SK-N-SH treated with all-trans-retinoic acid at 6 μM for 48 hours (cell line): Measurements from ENCODE around the gene OSM.

Experiments used
- ATAC-seq: fragments of 200-7000 bp; cut with Tn5 transposase; 3 replicates; pipeline ENCODE4 v1.9.1; 2020; ENCODE audit warnings: mild to moderate bottlenecking, moderate library complexity
- ARNTL ChIP-seq: fragments of 450-650 bp; formaldehyde crosslinking; IDR thresholded peaks from 2 replicates; pipeline ENCODE4 v1.5.0; 2020; ENCODE audit warnings: low read depth, mild to moderate bottlenecking, moderate library complexity, borderline replicate concordance
- BACH2 ChIP-seq: fragments of 250-450 bp; sonication (Bioruptor Pico); IDR thresholded peaks from 2 replicates; pipeline ENCODE4 v1.9.0; 2021; ENCODE audit warnings: mild to moderate bottlenecking, borderline replicate concordance
- CREB5 ChIP-seq: fragments of 250-450 bp; sonication (Bioruptor Pico); IDR thresholded peaks from 2 replicates; pipeline ENCODE4 v1.5.1; 2020; ENCODE audit warnings: low read depth, mild to moderate bottlenecking, moderate library complexity
- ESRRG ChIP-seq: fragments of 250-450 bp; sonication (Bioruptor Pico); IDR thresholded peaks from 2 replicates; pipeline ENCODE4 v1.6.1; 2021; ENCODE audit warnings: mild to moderate bottlenecking
- GLIS3 ChIP-seq: fragments of 250-450 bp; sonication (Bioruptor Pico); IDR thresholded peaks from 2 replicates; pipeline ENCODE4 v1.5.0; 2020; ENCODE audit warnings: mild to moderate bottlenecking, moderate library complexity
- ISL1 ChIP-seq: fragments of 250-450 bp; sonication (Bioruptor Pico); IDR thresholded peaks from 2 replicates; pipeline ENCODE4 v2.1.2; 2022; ENCODE audit warnings: mild to moderate bottlenecking, moderate library complexity
- OSR1 ChIP-seq: fragments of 250-450 bp; sonication (Bioruptor Pico); IDR thresholded peaks from 2 replicates; pipeline ENCODE4 v1.8.0; 2022; ENCODE audit warnings: moderate library complexity, mild to moderate bottlenecking, inconsistent platforms
- PATZ1 ChIP-seq: fragments of 250-450 bp; sonication (Bioruptor Pico); IDR thresholded peaks from 2 replicates; pipeline ENCODE4 v1.8.0; 2020; ENCODE audit warnings: mild to moderate bottlenecking, moderate library complexity, borderline replicate concordance
- POU6F1 ChIP-seq: fragments of 250-450 bp; sonication (Bioruptor Pico); IDR thresholded peaks from 2 replicates; pipeline ENCODE4 v1.8.0; 2021; ENCODE audit warnings: low read depth, mild to moderate bottlenecking, moderate library complexity, borderline replicate concordance
- RARB ChIP-seq: fragments of 250-450 bp; sonication (Bioruptor Pico); IDR thresholded peaks from 2 replicates; pipeline ENCODE4 v1.8.0; 2021; ENCODE audit warnings: mild to moderate bottlenecking, moderate library complexity
- SNAI2 ChIP-seq: fragments of 250-450 bp; sonication (Bioruptor Pico); IDR thresholded peaks from 2 replicates; pipeline ENCODE4 v1.5.0; 2020; ENCODE audit warnings: mild to moderate bottlenecking, moderate library complexity
- TCF4 ChIP-seq: fragments of 250-450 bp; sonication (Bioruptor Pico); IDR thresholded peaks from 2 replicates; pipeline ENCODE4 v1.8.0; 2021; ENCODE audit warnings: mild to moderate bottlenecking, moderate library complexity, borderline replicate concordance
- TOX ChIP-seq: fragments of 250-450 bp; sonication (Bioruptor Pico); IDR thresholded peaks from 2 replicates; pipeline ENCODE4 v1.8.0; 2021; ENCODE audit warnings: mild to moderate bottlenecking, moderate library complexity, borderline replicate concordance
- TSHZ2 ChIP-seq: fragments of 250-450 bp; sonication (Bioruptor Pico); IDR thresholded peaks from 2 replicates; pipeline ENCODE4 v1.5.0; 2020; ENCODE audit warnings: mild to moderate bottlenecking, moderate library complexity
- ZC3H10 ChIP-seq: fragments of 250-450 bp; sonication (Bioruptor Pico); IDR thresholded peaks from 2 replicates; pipeline ENCODE4 v1.5.1; 2021; ENCODE audit warnings: mild to moderate bottlenecking, moderate library complexity
- ZFP3 ChIP-seq: fragments of 250-450 bp; sonication (Bioruptor Pico); IDR thresholded peaks from 2 replicates; pipeline ENCODE4 v1.5.0; 2020; ENCODE audit warnings: mild to moderate bottlenecking, moderate library complexity
- ZFP30 ChIP-seq: fragments of 450-650 bp; formaldehyde crosslinking; IDR thresholded peaks from 2 replicates; pipeline ENCODE4 v1.5.0; 2022; ENCODE audit warnings: mild to moderate bottlenecking, moderate library complexity
- ZNF565 ChIP-seq: fragments of 450-650 bp; formaldehyde crosslinking; conservative IDR thresholded peaks from 2 replicates; pipeline ENCODE4 v1.5.0; 2020; ENCODE audit warnings: low read depth, mild to moderate bottlenecking, moderate library complexity
- ZNF8 ChIP-seq: fragments of 450-650 bp; formaldehyde crosslinking; IDR thresholded peaks from 2 replicates; pipeline ENCODE4 v1.5.0; 2020; ENCODE audit warnings: mild to moderate bottlenecking, moderate library complexity

Gene OSM

GRCh38 chr22:30308518-30309230, 42.0 kb upstream of the OSM start:
- TF ChIP-seq PATZ1 (CRISPR knock-in tag) (no peak), ISL1 (CRISPR knock-in tag) (no peak), OSR1 (CRISPR knock-in tag) (no peak), ZFP3 (CRISPR knock-in tag) (no peak), SNAI2 (CRISPR knock-in tag) (no peak), GLIS3 (CRISPR knock-in tag) (no peak), ZNF565 (CRISPR knock-in tag) (no peak), ZFP30 (CRISPR knock-in tag) (no peak), POU6F1 (CRISPR knock-in tag) (no peak), ZNF8 (no peak), TOX (CRISPR knock-in tag) (no peak), CREB5 (CRISPR knock-in tag) (no peak)
- ATAC-seq: no peak

GRCh38 chr22:30308093-30308492, 41.4 kb upstream of the OSM start:
- TF ChIP-seq ZNF565 (CRISPR knock-in tag): no peak
- TF ChIP-seq TSHZ2 (CRISPR knock-in tag): no peak
- TF ChIP-seq RARB (CRISPR knock-in tag): no peak
- TF ChIP-seq ARNTL: no peak
- TF ChIP-seq OSR1 (CRISPR knock-in tag): no peak
- TF ChIP-seq TCF4 (CRISPR knock-in tag): no peak
- no peak for TF ChIP-seq BACH2
- TF ChIP-seq, all 23 proteins: peak for 0
- no peak for ATAC-seq

- TF ChIP-seq ZNF565 (CRISPR knock-in tag): no peak
- TF ChIP-seq PATZ1 (CRISPR knock-in tag): no peak
- TF ChIP-seq ZC3H10: no peak
- ATAC-seq: no peak
These were observed 40.5 kb upstream of the OSM start for GRCh38 chr22:30307041-30307574.

- ATAC-seq: no peak
- no peak for TF ChIP-seq SNAI2 (CRISPR knock-in tag)
- TF ChIP-seq ESRRG (CRISPR knock-in tag): no peak
- TF ChIP-seq TOX (CRISPR knock-in tag): no peak
- TF ChIP-seq RARB (CRISPR knock-in tag): no peak
- no peak for TF ChIP-seq OSR1 (CRISPR knock-in tag)
These were observed 40.0 kb upstream of the OSM start for GRCh38 chr22:30306627-30307011.
